C4-2B (cell line): ENCODE data around the gene NR5A2.

ENCODE experiments used
- ZFX ChIP-seq: fragments of 450-650 bp; IDR thresholded peaks from 2 replicates; pipeline ENCODE4 v1.6.1; 2017
- TF ChIP-seq, protein P1 (sequence below): fragments of 450-650 bp; conservative IDR thresholded peaks from 2 replicates; pipeline ENCODE4 v1.5.1; 2017; ENCODE audit warnings: mild to moderate bottlenecking

GRCh38 chr1:200005165-200005564 is 22.3 kb upstream of the NR5A2 start:
- TF ChIP-seq, protein P1, sequence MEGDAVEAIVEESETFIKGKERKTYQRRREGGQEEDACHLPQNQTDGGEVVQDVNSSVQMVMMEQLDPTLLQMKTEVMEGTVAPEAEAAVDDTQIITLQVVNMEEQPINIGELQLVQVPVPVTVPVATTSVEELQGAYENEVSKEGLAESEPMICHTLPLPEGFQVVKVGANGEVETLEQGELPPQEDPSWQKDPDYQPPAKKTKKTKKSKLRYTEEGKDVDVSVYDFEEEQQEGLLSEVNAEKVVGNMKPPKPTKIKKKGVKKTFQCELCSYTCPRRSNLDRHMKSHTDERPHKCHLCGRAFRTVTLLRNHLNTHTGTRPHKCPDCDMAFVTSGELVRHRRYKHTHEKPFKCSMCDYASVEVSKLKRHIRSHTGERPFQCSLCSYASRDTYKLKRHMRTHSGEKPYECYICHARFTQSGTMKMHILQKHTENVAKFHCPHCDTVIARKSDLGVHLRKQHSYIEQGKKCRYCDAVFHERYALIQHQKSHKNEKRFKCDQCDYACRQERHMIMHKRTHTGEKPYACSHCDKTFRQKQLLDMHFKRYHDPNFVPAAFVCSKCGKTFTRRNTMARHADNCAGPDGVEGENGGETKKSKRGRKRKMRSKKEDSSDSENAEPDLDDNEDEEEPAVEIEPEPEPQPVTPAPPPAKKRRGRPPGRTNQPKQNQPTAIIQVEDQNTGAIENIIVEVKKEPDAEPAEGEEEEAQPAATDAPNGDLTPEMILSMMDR: no peak
- no peak for TF ChIP-seq ZFX
